Neural progenitor cell (in vitro differentiated cells): Measurements from ENCODE around the gene CKAP2L. TPM values are rescaled to one million over a fixed set of nuclear protein-coding genes. Genes with fewer than 3 reads are reported as not detected.

Experiments
- DNase-seq: peaks from one replicate; pipeline ENCODE4 v3.0.0-alpha.2; 2016; ENCODE audit warnings: low spot score
- H2AFZ ChIP-seq: fragments of 200-600 bp; sonication (generic); replicated peaks from 2 replicates; pipeline ENCODE4 v1.6.1; 2016; ENCODE audit warnings: antibody characterized with exemption
- H3F3A ChIP-seq: fragments of 200-600 bp; sonication (generic); 2 replicates; pipeline ENCODE4 v1.6.1; 2016; ENCODE audit warnings: antibody characterized with exemption, low read depth
- H3K27ac ChIP-seq: fragments of 200-600 bp; sonication (generic); 2 replicates; pipeline ENCODE4 v1.5.1; 2016; ENCODE audit warnings: mild to moderate bottlenecking
- H3K27me3 ChIP-seq: fragments of 200-600 bp; sonication (generic); 2 replicates; pipeline ENCODE4 v1.6.1; 2016; ENCODE audit warnings: mild to moderate bottlenecking, moderate library complexity
- H3K36me3 ChIP-seq: fragments of 200-600 bp; sonication (generic); 2 replicates; pipeline ENCODE4 v1.5.1; 2016
- H3K4me1 ChIP-seq: fragments of 200-600 bp; sonication (generic); 2 replicates; pipeline ENCODE4 v1.6.1; 2016; ENCODE audit warnings: mixed run types
- H3K4me2 ChIP-seq: fragments of 200-600 bp; sonication (generic); 2 replicates; pipeline ENCODE4 v1.6.1; 2016
- H3K4me3 ChIP-seq: fragments of 200-600 bp; sonication (generic); 2 replicates; pipeline ENCODE4 v1.5.1; 2016
- H3K79me2 ChIP-seq: fragments of 200-600 bp; sonication (generic); 2 replicates; pipeline ENCODE4 v1.6.1; 2016; ENCODE audit warnings: low read depth
- H3K9ac ChIP-seq: fragments of 200-600 bp; sonication (generic); 2 replicates; pipeline ENCODE4 v1.6.1; 2016
- H3K9me3 ChIP-seq: fragments of 200-600 bp; sonication (generic); 2 replicates; pipeline ENCODE4 v1.5.1; 2016; ENCODE audit warnings: low read depth
- H4K20me1 ChIP-seq: fragments of 200-600 bp; sonication (generic); 2 replicates; pipeline ENCODE4 v1.6.1; 2016; ENCODE audit warnings: low read depth
- H3K27ac Mint-ChIP-seq: 3 replicates; pipeline ENCODE4 v1.8.0; 2021; ENCODE audit warnings: mixed read lengths
- H3K27me3 Mint-ChIP-seq: 2 replicates; pipeline ENCODE4 v1.8.0; 2022; ENCODE audit warnings: low read depth, mild to moderate bottlenecking, inconsistent platforms, moderate library complexity, mixed read lengths; ENCODE audit not compliant: insufficient read depth
- H3K36me3 Mint-ChIP-seq: 3 replicates; pipeline ENCODE4 v1.8.0; 2021; ENCODE audit warnings: mixed read lengths
- H3K4me1 Mint-ChIP-seq: 3 replicates; pipeline ENCODE4 v1.8.0; 2021; ENCODE audit warnings: mixed read lengths
- H3K4me3 Mint-ChIP-seq: 3 replicates; pipeline ENCODE4 v1.8.0; 2021; ENCODE audit warnings: mild to moderate bottlenecking, moderate library complexity, mixed read lengths
- H3K9me3 Mint-ChIP-seq: 3 replicates; pipeline ENCODE4 v1.8.0; 2020; ENCODE audit warnings: mixed read lengths
- EZH2 ChIP-seq: fragments of 200-600 bp; sonication (generic); IDR thresholded peaks from 2 replicates; pipeline ENCODE4 v1.6.1; 2017; ENCODE audit warnings: antibody characterized with exemption, mild to moderate bottlenecking, moderate library complexity
- EZH2phosphoT487 ChIP-seq: fragments of 200-600 bp; sonication (generic); IDR thresholded peaks from 2 replicates; pipeline ENCODE4 v1.6.1; 2017; ENCODE audit warnings: antibody characterized with exemption
- total RNA-seq: library from RNA; depleted of rRNA; stranded (reverse); fragments of >200 nt; gene quantifications from 2 replicates; pipeline ENCODE4 v1.2.3, GENCODE V29; 2015; ENCODE audit warnings: low replicate concordance
- TF ChIP-seq, protein P1 (sequence below): fragments of 200-600 bp; sonication (generic); IDR thresholded peaks from 2 replicates; pipeline ENCODE4 v1.5.1; 2017; ENCODE audit warnings: antibody characterized with exemption, mild to moderate bottlenecking

The CKAP2L gene
- total RNA-seq, 1 donor from 2014 or later = 53.7 TPM

DNA sequence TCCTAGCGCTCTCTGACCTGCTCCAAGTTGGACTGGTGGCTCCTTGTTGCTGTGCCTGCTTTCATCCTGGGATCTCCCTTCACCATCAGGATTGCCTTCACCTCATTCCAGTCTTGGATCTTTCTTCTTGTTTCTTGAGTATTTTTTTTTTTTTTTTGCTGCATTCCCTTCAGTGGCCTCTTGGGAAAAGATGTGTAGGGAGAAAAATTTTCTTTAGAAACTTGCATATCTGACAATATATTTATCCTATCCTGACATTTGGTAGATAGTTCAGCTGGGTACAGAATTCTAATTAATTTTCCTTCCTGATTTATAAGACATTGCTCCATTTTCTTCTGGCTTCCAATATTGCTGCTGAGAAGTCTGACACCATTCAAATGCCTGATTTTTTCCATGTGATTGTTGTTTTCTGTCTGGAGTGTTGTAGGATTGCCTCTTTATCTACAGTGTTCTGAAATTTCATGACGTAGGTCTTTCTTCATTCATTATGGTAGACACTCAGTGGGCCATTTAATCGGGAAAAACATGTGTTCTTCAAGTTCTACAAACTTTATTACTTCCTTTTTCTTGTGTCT, 42.9 kb upstream of the CKAP2L start:
- Histone ChIP-seq H2AFZ (no peak overlapping the region), H3K4me1 (no peaks in the 10 kb centered on the region), H3K4me3 (no peak overlapping the region), H3K36me3 (no peaks in the 10 kb centered on the region), H3K9ac (no peak overlapping the region), H3K4me2 (no peak overlapping the region), H3K9me3 (no peaks in the 10 kb centered on the region), H3K27me3 (no peaks in the 10 kb centered on the region), H4K20me1 (no peaks in the 10 kb centered on the region), H3K27ac (no peak overlapping the region), H3F3A (no peaks in the 10 kb centered on the region), H3K79me2 (no peaks in the 10 kb centered on the region)
- TF ChIP-seq EZH2 = no peak
- TF ChIP-seq, protein P1, sequence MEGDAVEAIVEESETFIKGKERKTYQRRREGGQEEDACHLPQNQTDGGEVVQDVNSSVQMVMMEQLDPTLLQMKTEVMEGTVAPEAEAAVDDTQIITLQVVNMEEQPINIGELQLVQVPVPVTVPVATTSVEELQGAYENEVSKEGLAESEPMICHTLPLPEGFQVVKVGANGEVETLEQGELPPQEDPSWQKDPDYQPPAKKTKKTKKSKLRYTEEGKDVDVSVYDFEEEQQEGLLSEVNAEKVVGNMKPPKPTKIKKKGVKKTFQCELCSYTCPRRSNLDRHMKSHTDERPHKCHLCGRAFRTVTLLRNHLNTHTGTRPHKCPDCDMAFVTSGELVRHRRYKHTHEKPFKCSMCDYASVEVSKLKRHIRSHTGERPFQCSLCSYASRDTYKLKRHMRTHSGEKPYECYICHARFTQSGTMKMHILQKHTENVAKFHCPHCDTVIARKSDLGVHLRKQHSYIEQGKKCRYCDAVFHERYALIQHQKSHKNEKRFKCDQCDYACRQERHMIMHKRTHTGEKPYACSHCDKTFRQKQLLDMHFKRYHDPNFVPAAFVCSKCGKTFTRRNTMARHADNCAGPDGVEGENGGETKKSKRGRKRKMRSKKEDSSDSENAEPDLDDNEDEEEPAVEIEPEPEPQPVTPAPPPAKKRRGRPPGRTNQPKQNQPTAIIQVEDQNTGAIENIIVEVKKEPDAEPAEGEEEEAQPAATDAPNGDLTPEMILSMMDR = no peak
- TF ChIP-seq EZH2phosphoT487 = no peak
- no peak overlapping the region for H3K27ac Mint-ChIP-seq
- no peaks in the 10 kb centered on the region for H3K36me3 Mint-ChIP-seq
- peaks cover 4% of the 10 kb centered on the region for H3K9me3 Mint-ChIP-seq
- H3K4me1 Mint-ChIP-seq = peaks cover 4% of the 10 kb centered on the region
- H3K27me3 Mint-ChIP-seq = peaks cover 2% of the 10 kb centered on the region
- DNase-seq = no peak
- no peak overlapping the region for H3K4me3 Mint-ChIP-seq

DNA sequence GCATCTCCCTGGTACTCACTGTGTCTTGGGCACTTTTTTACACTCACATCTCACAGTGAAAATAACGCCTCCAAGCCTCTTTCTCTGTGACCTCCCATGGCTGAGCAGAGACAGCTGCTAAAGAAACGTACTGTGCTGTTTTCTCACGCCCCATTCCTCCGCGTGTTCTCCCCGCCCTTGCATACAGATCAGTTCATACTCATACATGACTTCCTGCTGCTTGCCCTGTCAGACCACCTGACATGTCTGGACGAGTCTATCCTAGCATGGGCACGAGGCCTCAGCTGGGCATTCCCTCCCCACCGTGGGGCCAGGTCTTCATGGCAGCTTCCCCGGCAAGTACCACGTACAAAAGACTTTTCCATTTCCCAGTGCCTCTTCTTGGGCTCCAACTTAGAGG, 41.1 kb upstream of the CKAP2L start:
- no peaks in the 10 kb centered on the region for H3K9me3 ChIP-seq
- no peaks in the 10 kb centered on the region for H3K79me2 ChIP-seq
- H3K36me3 Mint-ChIP-seq = no peaks in the 10 kb centered on the region
- H3K27me3 ChIP-seq = no peaks in the 10 kb centered on the region
- no peak overlapping the region for H3K4me2 ChIP-seq
- DNase-seq = no peak
- peaks cover 2% of the 10 kb centered on the region for H3K4me1 ChIP-seq
- no peaks in the 10 kb centered on the region for H4K20me1 ChIP-seq
- TF ChIP-seq EZH2phosphoT487 = no peak
- no peak for TF ChIP-seq EZH2
- TF ChIP-seq, protein P1 = no peak
- H3K36me3 ChIP-seq = no peaks in the 10 kb centered on the region
- no peak overlapping the region for H3K9ac ChIP-seq
- H2AFZ ChIP-seq = no peak overlapping the region
- peaks cover 4% of the 10 kb centered on the region for H3K9me3 Mint-ChIP-seq
- H3F3A ChIP-seq = no peaks in the 10 kb centered on the region
- H3K4me3 Mint-ChIP-seq = no peak overlapping the region
- peaks cover 2% of the 10 kb centered on the region for H3K27me3 Mint-ChIP-seq
- no peak overlapping the region for H3K27ac Mint-ChIP-seq
- H3K27ac ChIP-seq = no peak overlapping the region
- peaks cover 4% of the 10 kb centered on the region for H3K4me1 Mint-ChIP-seq
- no peak overlapping the region for H3K4me3 ChIP-seq

DNA sequence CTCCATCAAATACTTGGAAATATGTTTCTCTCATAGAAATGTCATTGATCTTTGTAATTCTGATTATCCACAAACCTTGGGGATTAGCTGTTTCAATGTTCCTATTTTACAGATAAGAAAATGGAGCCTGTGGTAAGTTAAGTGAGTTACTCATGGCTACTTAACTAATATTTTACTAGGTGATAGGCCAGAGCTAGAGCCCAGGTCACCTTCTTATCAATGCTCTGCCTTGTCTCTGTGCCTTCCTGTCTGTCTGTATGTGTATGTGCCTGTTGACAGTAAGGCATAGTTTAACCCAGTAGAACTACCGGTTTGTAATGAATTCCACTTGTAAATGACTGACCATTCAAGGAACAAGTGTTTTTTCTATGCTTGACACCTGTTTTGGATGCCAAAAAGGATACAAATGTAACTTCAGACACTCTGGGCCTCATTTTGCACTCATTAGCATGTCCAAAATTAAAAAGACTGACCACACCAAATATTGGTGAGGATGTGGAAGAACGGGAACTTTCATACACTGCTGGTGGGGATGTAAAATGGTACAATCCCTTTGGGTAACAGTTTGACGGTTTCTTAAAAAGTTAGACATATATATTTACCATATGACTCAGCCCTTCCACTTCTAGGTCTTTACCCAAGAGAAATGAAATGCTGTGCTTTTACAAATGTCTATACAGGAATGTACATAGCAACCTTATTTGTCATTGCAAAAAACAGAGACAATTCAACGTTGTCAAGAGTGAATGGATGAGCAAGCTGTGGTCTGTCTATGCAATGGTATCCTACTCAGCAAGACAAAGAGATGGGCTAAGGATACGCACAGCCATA, 39.5 kb upstream of the CKAP2L start:
- Mint-ChIP-seq H3K9me3 (peaks cover 9% of the 10 kb centered on the region), H3K27me3 (peaks cover 2% of the 10 kb centered on the region), H3K4me1 (peaks cover 4% of the 10 kb centered on the region), H3K4me3 (no peak overlapping the region), H3K27ac (no peak overlapping the region), H3K36me3 (no peaks in the 10 kb centered on the region)
- Histone ChIP-seq H3K27ac (no peak overlapping the region), H3F3A (no peaks in the 10 kb centered on the region), H2AFZ (no peak overlapping the region), H3K79me2 (no peaks in the 10 kb centered on the region), H3K36me3 (no peaks in the 10 kb centered on the region), H3K9ac (no peak overlapping the region), H3K27me3 (no peaks in the 10 kb centered on the region), H4K20me1 (no peaks in the 10 kb centered on the region), H3K4me1 (peaks cover 2% of the 10 kb centered on the region), H3K9me3 (no peaks in the 10 kb centered on the region), H3K4me2 (no peak overlapping the region), H3K4me3 (no peak overlapping the region)
- no peak for TF ChIP-seq EZH2phosphoT487
- TF ChIP-seq, protein P1 = no peak
- TF ChIP-seq EZH2 = no peak
- no peak for DNase-seq
